ENCODE data around the gene BNIP2. TPM values are rescaled to one million over a fixed set of nuclear protein-coding genes. Genes with fewer than 3 reads are reported as not detected.

Gene BNIP2
- total and polyA plus RNA-seq, 2 of the 13 experiments (the other 11 are each of a cell fraction or from before 2014, with no cell fraction given): 17.4 to 57.6 TPM

- TF ChIP-seq ZKSCAN8 (CRISPR knock-in tag; IDR thresholded peaks at IDR 0.05; ENCODE audit: borderline replicate concordance) (no peak), ZNF776 (CRISPR knock-in tag; IDR thresholded peaks at IDR 0.05) (peak; percentile 52; the same call in 1 of the 2 replicates), ZFP82 (CRISPR knock-in tag; IDR thresholded peaks at IDR 0.05; ENCODE audit: borderline replicate concordance) (peak; percentile 89; the same call in 1 of the 2 replicates), ZNF773 (CRISPR knock-in tag; IDR thresholded peaks at IDR 0.05; ENCODE audit: borderline replicate concordance) (no peak), ZNF788 (CRISPR knock-in tag; IDR thresholded peaks at IDR 0.05; ENCODE audit: borderline replicate concordance) (peak; percentile 86; the same call in 1 of the 2 replicates), ZGPAT (CRISPR knock-in tag; IDR thresholded peaks at IDR 0.05) (peak; percentile 89), CENPX (CRISPR knock-in tag; IDR thresholded peaks at IDR 0.05) (no peak), ZNF570 (CRISPR knock-in tag; IDR thresholded peaks at IDR 0.05; ENCODE audit: borderline replicate concordance) (no peak), ZMAT3 (CRISPR knock-in tag; conservative IDR thresholded peaks at IDR 0.05) (no peak), HES4 (CRISPR knock-in tag; IDR thresholded peaks at IDR 0.05; ENCODE audit: borderline replicate concordance) (peak; percentile 93), ZNF343 (CRISPR knock-in tag; IDR thresholded peaks at IDR 0.05) (no peak), NAIF1 (CRISPR knock-in tag; IDR thresholded peaks at IDR 0.05; ENCODE audit: borderline replicate concordance) (0 out of 2 replicates have a peak, but pooled peaks have one; percentile 40), NFAT5 (CRISPR knock-in tag; IDR thresholded peaks at IDR 0.05) (no peak), ZNF276 (CRISPR knock-in tag; IDR thresholded peaks at IDR 0.05; ENCODE audit: low read depth) (peak; percentile 47; the same call in 1 of the 2 replicates), ZNF225 (CRISPR knock-in tag; IDR thresholded peaks at IDR 0.05) (peak; percentile 91; the same call in 1 of the 2 replicates), GPN1 (CRISPR knock-in tag; IDR thresholded peaks at IDR 0.05; ENCODE audit: borderline replicate concordance) (no peak), HDAC2 (CRISPR knock-in tag; IDR thresholded peaks at IDR 0.05) (peak; percentile 57; the same call in 1 of the 2 replicates)
Measured at GRCh38 chr15:59688782-59689625, at the start of gene BNIP2 (continued).
